ENCODE data around the gene NTSR1. TPM values are rescaled to one million over a fixed set of nuclear protein-coding genes. Genes with fewer than 3 reads are reported as not detected.

NTSR1 gene
- total and polyA plus RNA-seq, 2 of the 13 experiments (the other 11 are each of a cell fraction or from before 2014, with no cell fraction given): 0.09 to 0.12 TPM

DNA sequence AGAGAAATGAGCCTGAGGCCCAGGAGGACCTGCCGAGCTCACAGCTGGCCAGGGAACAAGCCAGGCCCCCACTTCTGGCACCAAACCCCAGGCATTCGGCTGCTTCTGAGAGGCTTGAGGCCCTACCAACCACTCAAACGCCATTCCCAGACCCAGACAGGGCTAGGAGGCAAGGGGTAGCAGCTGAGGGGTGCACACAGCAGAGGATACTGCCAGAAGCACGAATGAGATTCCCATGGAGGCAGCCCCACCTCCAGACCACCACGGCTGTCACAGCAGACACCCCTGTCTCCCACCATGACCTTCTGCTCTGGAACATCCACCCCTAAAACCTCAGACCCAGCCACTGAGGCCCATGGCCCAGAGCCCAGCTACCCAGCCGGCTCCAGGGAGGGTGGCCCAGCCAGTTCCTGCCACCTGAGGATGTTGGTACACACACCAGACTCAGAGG, 36.1 kb downstream of the NTSR1 start:
- ATAC-seq: no peak

DNA sequence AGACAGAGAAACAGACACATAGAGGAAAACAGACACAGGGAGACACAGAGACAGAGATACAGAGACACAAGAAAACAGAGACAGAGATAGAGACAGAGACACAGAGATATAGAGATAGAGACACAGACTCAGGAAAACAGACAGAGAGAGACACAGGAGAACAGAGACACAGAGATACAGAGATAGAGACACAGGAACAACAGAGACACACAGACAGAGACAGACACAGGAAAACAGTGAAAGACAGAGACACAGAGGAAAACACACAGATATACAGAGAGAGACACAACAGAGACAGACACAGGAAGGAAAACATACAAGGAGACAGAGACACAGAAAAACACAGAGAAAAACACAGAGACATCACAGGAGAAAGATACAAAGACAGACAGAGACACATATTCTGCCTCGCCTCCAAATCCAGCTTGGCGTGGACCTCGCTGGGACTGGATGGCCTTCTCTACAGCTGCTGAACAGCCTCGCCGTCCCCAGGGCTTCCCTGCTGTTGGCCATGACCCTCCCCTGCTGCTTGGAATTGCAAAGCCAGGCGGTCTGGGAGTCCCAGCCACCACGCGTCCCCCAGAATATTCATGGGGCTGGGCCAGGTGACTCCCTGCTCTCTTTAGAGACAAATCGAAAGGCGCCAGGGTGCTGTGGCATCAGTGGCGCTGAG, 36.8 kb downstream of the NTSR1 start:
- peaks cover 33 to 77% of the 10 kb centered on the region in 2 experiments for H3K27me3 ChIP-seq (ENCODE audit: control insufficient read depth in 1 of 2, insufficient read depth in 2 of 2, low read length in 2 of 2)
- ChIA-PET POLR2A (no interaction called here), CTCF (ENCODE audit: low intra/inter-chr PET ratio, low total read pairs) (no interaction called here)
- no peak overlapping the region for H3K4me2 ChIP-seq (ENCODE audit: low read depth, low read length)
- H3K27ac ChIP-seq (ENCODE audit: extremely low read length, insufficient read depth, low read length): no peak overlapping the region
- ATAC-seq (no peak), FAIRE-seq (peak; percentile 8), DNase-seq (ENCODE audit: low spot score) (no peak)
- 32% methylated on average over 10 of the region's 11 CpGs for WGBS (ENCODE audit: low lambda C conversion rate)
- no peaks in the 10 kb centered on the region; the same call in 1 of the 2 replicates for H4K20me1 ChIP-seq (ENCODE audit: insufficient read depth, low read length)
- intact Hi-C loops (cut with micrococcal nuclease; ENCODE audit: unreplicated experiment): no loop called here
- H3K9ac ChIP-seq (ENCODE audit: insufficient read depth, low read depth, low read length): no peak overlapping the region
- in situ Hi-C loops (cut with HindIII; ENCODE audit: extremely low pct_ligation_motif_present, low pct_unique_long_range_greater_than_20kb): no loop called here
- no peak overlapping the region for H3K4me3 ChIP-seq (replicated peaks in 1 of 3; ENCODE audit: insufficient read depth in 1 of 3, low read depth in 2 of 3, low read length in 3 of 3)
- no peaks in the 10 kb centered on the region for H3K9me3 ChIP-seq (ENCODE audit: low read length)
- no peaks in the 10 kb centered on the region for H3K79me2 ChIP-seq (ENCODE audit: insufficient read depth, low read length)
- peaks cover 5% of the 10 kb centered on the region; the same call in 1 of the 2 replicates for H3K4me1 ChIP-seq (ENCODE audit: insufficient read depth, low read length)
- no TSS peak for BruUV-seq (replicated peaks)
- H2AFZ ChIP-seq (ENCODE audit: low read length): no peak overlapping the region
- H3K36me3 ChIP-seq (replicated peaks in 1 of 2; ENCODE audit: control insufficient read depth in 1 of 2, insufficient read depth in 2 of 2, low read length in 2 of 2): no peaks in the 10 kb centered on the region
- TF ChIP-seq ZNF790 (CRISPR knock-in tag; IDR thresholded peaks at IDR 0.05; ENCODE audit: borderline replicate concordance): no peak
- TF ChIP-seq ZNF180 (CRISPR knock-in tag; IDR thresholded peaks at IDR 0.05; ENCODE audit: borderline replicate concordance, low read depth): no peak
- peak; percentile 68; the same call in 1 of the 2 replicates for TF ChIP-seq NFRKB (IDR thresholded peaks at IDR 0.05)
- no peak for TF ChIP-seq ZNF547 (CRISPR knock-in tag; IDR thresholded peaks at IDR 0.05)
- TF ChIP-seq ZNF674 (CRISPR knock-in tag; IDR thresholded peaks at IDR 0.05; ENCODE audit: low read depth): no peak
- TF ChIP-seq ZNF614 (CRISPR knock-in tag; IDR thresholded peaks at IDR 0.05; ENCODE audit: borderline replicate concordance): no peak
- no peak for TF ChIP-seq KAT2B (IDR thresholded peaks at IDR 0.05; ENCODE audit: borderline replicate concordance, low read depth, low read length)
- TF ChIP-seq FOXP1 (IDR thresholded peaks at IDR 0.05): peak; percentile 64
- TF ChIP-seq FOXP1 (CRISPR knock-in tag; IDR thresholded peaks at IDR 0.05): no peak
- TF ChIP-seq ZBTB3 (CRISPR knock-in tag; IDR thresholded peaks at IDR 0.05; ENCODE audit: borderline replicate concordance, low read depth): no peak
- no peak for TF ChIP-seq ZNF451 (CRISPR knock-in tag; IDR thresholded peaks at IDR 0.05)

More for the DNA sequence above, 36.1 kb downstream of the NTSR1 start:
- TF ChIP-seq NCOA2 (CRISPR knock-in tag; IDR thresholded peaks at IDR 0.05) (no peak), ZNF44 (CRISPR knock-in tag; IDR thresholded peaks at IDR 0.05) (no peak), CBX1 (IDR thresholded peaks at IDR 0.05; ENCODE audit: low read depth) (no peak), ZNF3 (CRISPR knock-in tag; IDR thresholded peaks at IDR 0.05) (no peak), FOXO1 (CRISPR knock-in tag; IDR thresholded peaks at IDR 0.05) (no peak), ZNF264 (CRISPR knock-in tag; IDR thresholded peaks at IDR 0.05) (no peak)
- TF ChIP-seq, protein P1, sequence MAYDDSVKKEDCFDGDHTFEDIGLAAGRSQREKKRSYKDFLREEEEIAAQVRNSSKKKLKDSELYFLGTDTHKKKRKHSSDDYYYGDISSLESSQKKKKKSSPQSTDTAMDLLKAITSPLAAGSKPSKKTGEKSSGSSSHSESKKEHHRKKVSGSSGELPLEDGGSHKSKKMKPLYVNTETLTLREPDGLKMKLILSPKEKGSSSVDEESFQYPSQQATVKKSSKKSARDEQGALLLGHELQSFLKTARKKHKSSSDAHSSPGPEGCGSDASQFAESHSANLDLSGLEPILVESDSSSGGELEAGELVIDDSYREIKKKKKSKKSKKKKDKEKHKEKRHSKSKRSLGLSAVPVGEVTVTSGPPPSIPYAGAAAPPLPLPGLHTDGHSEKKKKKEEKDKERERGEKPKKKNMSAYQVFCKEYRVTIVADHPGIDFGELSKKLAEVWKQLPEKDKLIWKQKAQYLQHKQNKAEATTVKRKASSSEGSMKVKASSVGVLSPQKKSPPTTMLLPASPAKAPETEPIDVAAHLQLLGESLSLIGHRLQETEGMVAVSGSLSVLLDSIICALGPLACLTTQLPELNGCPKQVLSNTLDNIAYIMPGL (CRISPR knock-in tag; IDR thresholded peaks at IDR 0.05; ENCODE audit: borderline replicate concordance in 1 of 2, low read depth in 1 of 2): no peak
- 14% methylated on average over 6 of the region's 6 CpGs for WGBS (ENCODE audit: low lambda C conversion rate)
- no TSS peak for BruUV-seq (replicated peaks)
- Histone ChIP-seq H2AFZ (ENCODE audit: low read length) (no peak overlapping the region), H3K4me2 (ENCODE audit: low read depth, low read length) (no peak overlapping the region), H3K9ac (ENCODE audit: insufficient read depth, low read depth, low read length) (no peak overlapping the region), H3K4me1 (ENCODE audit: insufficient read depth, low read length) (peaks cover 11% of the 10 kb centered on the region; the same call in 1 of the 2 replicates), H3K27ac (ENCODE audit: extremely low read length, insufficient read depth, low read length) (no peak overlapping the region), H3K36me3 (replicated peaks in 1 of 2; ENCODE audit: control insufficient read depth in 1 of 2, insufficient read depth in 2 of 2, low read length in 2 of 2) (no peaks in the 10 kb centered on the region), H3K27me3 (ENCODE audit: control insufficient read depth in 1 of 2, insufficient read depth in 2 of 2, low read length in 2 of 2) (peaks cover 39 to 80% of the 10 kb centered on the region in 2 experiments), H4K20me1 (ENCODE audit: insufficient read depth, low read length) (no peaks in the 10 kb centered on the region; the same call in 1 of the 2 replicates), H3K79me2 (ENCODE audit: insufficient read depth, low read length) (no peaks in the 10 kb centered on the region), H3K9me3 (ENCODE audit: low read length) (no peaks in the 10 kb centered on the region), H3K4me3 (replicated peaks in 1 of 3; ENCODE audit: insufficient read depth in 1 of 3, low read depth in 2 of 3, low read length in 3 of 3) (no peak overlapping the region)
- FAIRE-seq: no peak
- no peak for DNase-seq (ENCODE audit: low spot score)
- POLR2A ChIA-PET: no interaction called here
- intact Hi-C loops (cut with micrococcal nuclease; ENCODE audit: unreplicated experiment) (no loop called here), in situ Hi-C loops (cut with HindIII; ENCODE audit: extremely low pct_ligation_motif_present, low pct_unique_long_range_greater_than_20kb) (no loop called here)
- CTCF ChIA-PET (ENCODE audit: low intra/inter-chr PET ratio, low total read pairs): no interaction called here
